Stimulated activated CD4-positive, alpha-beta T cell treated with anti-CD3 and anti-CD28 coated beads, TNF-alpha, amount 100 ng/mL, for 1 hour (primary cell): ENCODE measurements around the gene MT2A.

Source experiments
- DNase-seq, 3 donors: peaks; one replicate each; pipeline ENCODE4 v3.0.0-alpha.2; 2020; ENCODE audit warnings: low read depth in 3 of 3, low spot score in 1 of 3

The MT2A gene

DNA sequence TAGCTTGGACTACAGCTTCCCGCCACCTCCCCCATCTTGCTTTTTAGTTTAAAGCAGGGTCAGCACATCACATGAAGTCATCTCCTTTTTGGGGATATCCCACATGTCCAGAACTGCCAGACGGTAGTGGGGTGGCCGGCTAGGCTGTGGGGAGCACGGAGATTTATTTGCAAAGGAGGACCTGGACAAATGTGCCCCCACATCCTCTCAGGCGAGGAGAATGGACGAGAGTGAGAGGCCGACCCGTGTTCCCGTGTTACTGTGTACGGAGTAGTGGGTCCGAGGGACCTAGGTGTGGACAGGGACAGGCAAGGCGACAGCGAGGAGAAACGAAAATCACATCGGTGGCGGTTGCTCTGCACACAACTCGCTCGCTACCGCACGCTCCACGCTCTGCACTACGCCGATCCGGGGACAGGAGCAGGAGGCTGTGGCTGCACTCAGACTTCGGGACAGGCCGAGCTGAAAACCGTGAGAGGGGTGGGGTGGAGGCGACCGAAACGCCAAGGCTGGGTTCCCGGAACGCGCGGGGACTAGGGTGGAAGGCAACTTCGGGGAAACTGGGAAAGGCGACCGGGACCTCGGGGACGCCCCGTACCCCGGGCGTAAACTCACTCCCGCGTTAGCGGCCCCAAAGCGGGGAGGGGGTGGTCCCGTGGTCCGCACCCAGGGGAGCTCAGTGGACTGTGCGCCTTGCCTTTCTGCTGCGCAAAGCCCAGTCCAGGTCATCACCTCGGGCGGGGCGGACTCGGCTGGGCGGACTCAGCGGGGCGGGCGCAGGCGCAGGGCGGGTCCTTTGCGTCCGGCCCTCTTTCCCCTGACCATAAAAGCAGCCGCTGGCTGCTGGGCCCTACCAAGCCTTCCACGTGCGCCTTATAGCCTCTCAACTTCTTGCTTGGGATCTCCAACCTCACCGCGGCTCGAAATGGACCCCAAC, 29.7 kb downstream of the MT2A start, which contains the start of gene MT1A:
MT1A (plus strand) TSS at position 853 of the 937 bp plus-strand sequence; CDS start at position 926, 73 bp downstream.
- no peak for DNase-seq

DNA sequence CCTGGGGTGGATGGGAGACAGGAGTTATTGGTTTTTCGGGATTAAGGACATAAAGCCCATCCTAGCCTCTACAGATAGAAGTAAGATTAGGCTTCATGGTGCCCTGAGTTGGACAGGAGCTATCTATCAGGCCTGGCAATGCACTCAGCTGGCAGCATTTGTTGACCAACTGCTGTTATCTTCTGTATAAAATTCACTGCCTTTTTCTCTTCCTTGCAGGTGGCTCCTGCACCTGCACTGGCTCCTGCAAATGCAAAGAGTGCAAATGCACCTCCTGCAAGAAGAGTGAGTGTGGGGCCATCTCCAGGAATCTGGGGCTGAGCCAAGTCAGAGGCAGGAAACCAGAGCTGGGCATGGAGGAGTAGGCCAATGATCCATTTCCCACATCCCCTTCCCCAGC, 30.7 kb downstream of the MT2A start:
- no peak for DNase-seq

DNA sequence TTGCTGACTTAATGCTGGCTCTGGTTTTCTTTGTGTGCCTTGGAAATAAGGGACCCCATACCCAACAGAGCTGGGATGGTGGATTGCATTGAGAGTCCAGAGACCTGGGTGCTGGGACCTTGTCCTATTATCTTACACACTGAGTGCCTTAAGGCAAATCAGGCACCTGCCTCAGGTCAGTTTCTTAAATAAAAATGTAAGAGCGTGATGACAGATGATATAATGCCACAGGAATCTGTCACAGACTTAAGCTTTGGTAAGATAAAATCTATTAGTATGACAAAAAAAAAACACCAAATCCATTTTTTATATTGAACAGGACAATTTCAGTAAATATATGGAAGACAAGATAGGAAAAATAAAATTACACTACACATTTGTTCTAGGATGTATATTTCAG, 31.7 kb downstream of the MT2A start:
- DNase-seq: no peak

DNA sequence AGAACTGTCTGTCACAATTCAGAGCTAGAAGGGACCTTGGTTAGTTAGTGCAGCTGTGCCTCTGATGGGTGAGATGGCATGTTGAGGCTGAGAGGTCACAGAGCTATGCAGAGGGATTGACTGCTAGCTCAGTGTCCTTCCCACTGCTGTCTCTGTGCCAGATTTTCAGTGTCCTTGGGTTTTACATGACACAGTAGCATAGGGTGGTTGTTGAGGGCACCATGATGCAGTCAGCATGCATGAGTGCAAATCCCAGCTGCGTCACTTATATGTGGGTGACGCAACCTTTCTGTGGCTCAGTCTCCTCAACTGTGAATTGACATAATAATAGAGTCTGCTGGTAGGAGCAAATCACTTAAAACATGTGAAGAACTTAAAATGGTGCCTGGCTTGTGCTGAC, 32.8 kb downstream of the MT2A start:
- no peak for DNase-seq

DNA sequence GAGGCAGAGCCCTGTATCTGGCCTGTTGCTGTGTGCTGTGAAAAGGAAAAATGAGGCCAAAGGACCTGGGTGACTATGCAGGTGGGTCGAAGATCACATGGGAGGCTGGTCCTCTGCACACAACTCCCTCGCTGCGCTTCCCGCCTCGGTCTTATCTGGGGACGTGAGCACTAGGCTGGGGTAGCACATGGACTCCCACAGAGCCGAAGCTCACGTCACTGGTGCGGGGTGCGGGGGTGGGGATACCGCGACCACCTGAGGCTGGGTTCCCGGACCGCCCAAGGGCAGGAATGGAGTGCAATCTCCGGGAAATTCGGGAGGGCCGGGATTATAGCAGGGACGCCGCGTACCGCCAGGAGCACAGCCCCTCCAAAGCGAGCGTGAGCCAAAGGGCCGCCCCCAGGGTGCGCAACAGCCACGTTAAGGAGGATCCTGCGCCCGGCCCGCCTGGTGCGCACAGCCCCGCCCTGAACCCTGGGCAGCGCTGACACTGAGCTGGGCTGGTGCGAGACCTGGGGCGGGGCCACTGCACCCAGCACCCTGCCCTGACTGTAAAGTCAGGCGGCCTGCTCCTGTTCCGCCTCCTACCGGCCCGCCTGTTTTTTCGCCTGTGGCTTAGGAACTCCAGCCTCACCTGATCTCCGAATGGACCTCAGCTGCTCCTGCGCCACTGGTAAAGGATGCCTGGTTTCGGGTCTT, 34.8 kb downstream of the MT2A start:
- peak; percentile 21 to 59 (median 44) for DNase-seq

DNA sequence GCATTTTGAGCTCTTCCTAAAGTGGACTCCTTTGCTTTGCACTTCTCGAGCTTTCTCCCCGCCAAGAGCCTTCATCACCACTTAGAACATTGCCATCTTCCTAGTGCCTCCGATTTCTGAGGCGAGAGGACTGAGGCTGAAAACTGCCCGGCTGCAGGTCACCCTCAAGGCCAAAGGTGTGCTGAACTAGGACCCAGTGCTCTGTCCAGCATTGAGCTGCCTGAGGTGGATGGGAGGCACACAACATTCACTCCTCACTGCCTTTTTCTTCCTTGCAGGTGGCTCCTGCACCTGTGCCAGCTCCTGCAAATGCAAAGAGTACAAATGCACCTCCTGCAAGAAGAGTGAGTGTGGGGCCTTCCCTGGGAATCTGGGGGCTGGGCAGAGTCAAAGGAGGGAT, 35.4 kb downstream of the MT2A start:
- no peak for DNase-seq

DNA sequence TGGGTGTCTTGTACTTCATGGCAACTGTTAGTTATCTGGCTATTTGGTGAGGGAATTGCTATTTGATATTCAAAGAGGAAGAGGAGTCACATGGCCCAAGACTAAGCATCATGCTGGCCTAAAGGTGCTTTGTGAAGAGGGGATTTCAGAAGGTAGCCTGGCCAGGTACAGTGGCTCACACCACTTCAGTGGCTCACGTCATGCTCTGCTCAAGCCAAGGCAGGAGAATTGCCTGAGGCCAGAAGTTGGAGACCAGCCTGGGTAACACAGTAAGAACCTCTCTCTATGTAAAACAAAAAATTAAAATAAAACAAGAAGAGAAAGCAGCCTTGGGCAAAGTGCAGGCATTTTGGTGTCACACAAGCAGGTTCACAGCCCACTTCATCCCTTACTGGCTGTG, 36.9 kb downstream of the MT2A start:
- no peak for DNase-seq

DNA sequence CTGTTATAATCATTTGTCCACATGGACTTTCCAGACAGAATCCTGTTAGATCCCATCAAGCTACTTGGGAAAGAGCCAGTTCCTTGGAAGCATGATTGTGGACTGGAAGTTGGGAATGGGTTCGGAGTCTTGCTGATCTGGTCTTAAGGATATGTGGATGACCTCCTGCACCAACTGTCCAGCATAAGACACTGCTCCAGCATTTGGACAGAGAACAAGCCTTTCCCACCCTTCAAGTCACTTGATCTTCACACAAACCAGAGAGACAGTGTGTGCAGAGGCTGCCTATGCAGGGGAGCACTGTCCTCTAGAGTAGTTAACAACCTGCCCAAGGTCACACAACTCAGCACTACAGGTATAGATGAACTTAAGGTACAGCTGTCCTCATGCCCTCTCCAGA, 37.5 kb downstream of the MT2A start:
- DNase-seq: no peak

DNA sequence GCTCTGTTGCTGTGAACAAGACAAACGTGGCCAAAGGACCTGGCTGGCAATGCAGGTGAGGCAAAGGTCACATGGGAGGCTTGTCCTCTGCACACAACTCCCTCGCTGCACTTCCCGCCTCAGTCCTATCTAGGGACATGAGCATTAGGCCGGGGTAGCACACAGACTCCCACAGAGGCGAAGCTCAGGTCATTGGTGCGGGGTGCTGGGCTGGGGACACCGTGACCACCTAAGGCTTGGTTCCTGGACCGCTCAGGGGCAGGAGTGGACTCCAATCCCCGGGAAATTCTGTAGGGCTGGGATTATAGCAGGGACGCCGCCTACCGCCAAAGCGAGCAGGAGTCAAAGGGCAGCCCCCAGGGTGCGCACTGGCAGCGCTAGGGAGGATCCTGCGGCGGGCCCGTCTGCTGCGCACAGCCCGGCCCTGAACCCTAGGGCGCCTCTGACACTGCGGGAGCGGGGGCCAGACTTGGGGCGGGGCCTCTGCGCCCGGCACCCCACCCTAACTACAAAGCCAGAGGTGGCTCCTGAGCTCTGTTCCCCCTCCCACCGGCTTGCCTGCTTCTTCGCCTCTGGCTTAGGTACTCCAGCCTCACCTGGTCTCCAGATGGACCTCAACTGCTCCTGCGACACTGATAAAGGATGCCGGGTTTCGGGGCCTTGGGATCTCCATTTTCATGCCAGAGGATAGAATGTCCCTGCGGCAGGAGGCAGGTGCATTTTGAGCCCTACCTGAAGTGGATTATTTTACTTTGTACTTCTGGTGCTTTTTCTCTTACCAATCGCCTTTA, 39.5 kb downstream of the MT2A start:
- DNase-seq: no peak

DNA sequence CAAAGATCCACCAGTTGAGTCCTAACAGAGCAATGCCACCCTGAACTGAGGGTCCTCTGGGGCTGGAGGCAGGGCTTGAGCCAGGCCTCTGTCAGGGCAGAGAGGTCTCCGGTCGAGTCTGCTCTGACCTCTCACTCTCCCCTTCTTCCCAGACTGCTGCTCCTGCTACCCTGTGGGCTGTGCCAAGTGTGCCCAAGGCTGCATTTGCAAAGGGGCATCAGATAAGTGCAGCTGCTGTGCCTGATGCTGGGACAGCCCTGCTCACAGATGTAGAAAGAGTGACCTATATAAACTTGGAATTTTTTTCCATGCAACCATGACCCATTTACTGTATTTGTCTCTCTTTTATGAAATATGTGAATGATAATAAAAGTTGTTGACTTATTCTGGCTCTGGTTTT, 40.9 kb downstream of the MT2A start:
- no peak for DNase-seq

DNA sequence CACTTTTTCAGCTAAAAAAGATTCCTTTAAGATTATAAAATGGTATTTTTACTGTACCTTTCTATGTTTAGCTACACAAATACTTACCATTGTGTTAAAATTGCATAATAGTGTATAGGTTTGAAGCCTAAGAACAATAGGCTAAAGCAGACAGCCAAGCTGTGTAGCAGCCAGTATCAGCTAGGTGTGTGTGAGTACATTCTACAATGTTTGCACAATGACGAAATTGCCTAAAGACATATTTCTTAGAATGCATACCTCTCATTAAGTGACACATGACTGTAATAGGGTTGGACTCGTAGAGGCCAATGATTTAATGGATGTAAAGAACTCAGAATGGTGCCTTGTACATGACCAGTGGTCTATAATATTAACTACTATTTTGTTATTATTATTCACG, 41.4 kb downstream of the MT2A start:
- DNase-seq: no peak

DNA sequence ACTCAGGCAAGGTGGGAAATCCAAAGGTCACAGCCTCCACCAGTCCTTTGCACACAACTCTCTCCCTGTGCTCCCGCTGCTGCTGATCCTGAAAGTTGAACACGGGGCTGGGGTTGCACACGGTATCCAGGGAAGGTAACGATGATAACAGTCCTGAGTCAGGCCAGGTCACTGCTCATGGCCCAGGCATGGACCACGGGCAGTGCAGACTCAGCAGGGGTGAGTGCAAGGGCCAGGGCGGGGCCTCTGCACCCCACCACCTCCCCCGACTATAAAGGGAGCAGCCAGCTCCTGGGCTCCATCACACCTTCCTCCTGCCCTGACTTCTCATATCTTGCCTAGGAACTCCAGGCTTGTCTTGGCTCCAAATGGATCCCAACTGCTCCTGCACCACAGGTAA, 43.2 kb downstream of the MT2A start, which contains the start of gene MT1B:
MT1B (plus strand) TSS at position 301 of the 400 bp plus-strand sequence; CDS start at position 369, 68 bp downstream.
- DNase-seq: no peak

DNA sequence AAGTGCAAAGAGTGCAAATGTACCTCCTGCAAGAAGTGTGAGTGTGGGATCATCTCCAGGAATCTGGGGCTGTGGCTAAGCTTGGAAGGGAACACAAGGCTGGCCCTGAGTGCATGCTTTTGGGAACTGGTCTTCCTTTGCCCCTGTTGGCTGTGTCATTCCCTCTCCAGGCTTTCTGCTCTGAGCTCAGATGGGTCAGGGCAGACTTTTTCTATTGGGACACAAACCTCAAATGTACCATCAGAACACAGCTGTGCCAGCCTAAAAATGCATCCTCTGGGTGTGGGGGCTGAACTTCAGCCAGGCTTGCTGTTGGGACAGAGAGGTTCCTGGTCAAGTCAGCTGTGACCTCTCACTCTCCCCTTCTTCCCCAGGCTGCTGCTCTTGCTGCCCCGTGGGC, 44.2 kb downstream of the MT2A start:
- DNase-seq: no peak

DNA sequence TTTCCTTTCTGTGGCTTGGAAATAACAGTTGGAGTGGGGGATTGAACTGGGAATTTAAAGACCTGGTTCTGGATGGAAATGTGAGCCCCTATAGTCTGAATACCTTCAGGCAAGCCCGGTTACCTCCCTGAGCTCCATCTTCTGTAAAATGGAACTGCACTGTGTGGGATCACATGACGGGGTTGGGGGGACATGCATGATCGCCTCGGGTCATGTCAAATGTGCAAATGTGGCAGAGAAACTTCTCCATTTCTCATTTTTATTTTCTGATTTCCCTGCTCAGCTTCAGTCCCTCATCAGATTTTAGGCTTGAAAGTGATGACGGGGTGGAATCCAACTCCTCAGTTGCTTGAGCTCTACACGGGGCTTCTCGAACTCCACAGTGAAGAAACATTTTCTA, 44.8 kb downstream of the MT2A start:
- DNase-seq: no peak

DNA sequence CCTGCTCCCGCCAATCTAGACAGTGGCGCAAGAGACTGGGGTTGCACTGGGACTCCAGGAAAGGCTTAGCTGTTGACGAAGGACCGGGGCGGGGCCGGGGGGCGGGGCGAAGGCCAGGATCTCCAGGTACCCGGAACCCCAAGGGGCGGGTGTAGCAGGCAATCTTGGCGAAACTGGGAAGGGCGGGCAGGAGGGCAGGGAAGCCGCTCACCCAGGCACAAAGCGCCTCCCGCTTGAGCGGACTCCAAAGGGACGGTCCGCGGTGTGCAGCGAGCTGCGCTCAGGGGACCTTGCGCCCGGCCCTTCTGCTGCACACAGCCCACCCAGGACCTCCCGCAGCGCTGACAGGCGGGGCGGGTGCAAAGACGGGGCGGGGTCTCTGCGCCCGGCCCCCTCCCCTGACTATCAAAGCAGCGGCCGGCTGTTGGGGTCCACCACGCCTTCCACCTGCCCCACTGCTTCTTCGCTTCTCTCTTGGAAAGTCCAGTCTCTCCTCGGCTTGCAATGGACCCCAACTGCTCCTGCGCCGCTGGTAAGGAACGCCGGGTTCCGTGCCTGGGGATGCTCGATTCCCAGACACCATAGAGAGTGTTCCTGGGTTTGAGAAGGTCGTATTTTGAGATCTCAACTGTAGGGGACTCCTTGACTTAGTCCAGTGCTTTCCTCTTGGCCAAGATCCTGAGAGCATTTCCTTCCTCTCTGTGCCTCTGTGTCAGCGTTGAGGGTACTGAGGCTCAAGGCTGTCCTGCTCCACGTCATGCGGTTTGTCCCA, 49.4 kb downstream of the MT2A start, which contains the start of gene MT1F:
MT1F (plus strand) TSS at position 405 of the 772 bp plus-strand sequence; CDS start at position 505, 100 bp downstream.
- peak; percentile 16 to 67 (median 29) for DNase-seq

DNA sequence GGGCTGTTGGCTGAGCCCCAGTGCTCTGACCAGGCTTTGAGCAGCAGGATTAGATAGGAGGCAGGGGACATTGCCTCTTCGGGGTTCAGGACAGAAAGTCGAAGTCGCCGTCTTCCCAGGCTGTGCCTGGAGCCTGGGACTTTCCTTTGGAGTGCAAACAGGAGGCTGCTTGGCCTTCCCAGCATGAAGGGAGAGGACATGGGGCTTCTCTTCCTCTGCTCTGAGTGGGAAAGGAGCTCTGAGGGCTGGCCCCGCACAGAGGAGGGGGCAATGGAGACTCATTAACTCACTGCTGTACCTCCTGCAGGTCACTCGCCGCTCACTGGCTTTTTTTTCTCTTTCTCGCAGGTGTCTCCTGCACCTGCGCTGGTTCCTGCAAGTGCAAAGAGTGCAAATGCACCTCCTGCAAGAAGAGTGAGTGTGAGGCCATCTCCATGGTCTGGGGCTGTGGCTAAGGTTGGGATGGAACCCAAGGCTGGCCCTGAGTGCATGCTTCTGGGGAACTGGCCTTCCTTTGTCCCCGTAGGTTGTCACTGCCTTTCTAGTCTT, 50.0 kb downstream of the MT2A start:
- DNase-seq: no peak
